ENCODE data around the gene PTPRS.

PTPRS gene

DNA sequence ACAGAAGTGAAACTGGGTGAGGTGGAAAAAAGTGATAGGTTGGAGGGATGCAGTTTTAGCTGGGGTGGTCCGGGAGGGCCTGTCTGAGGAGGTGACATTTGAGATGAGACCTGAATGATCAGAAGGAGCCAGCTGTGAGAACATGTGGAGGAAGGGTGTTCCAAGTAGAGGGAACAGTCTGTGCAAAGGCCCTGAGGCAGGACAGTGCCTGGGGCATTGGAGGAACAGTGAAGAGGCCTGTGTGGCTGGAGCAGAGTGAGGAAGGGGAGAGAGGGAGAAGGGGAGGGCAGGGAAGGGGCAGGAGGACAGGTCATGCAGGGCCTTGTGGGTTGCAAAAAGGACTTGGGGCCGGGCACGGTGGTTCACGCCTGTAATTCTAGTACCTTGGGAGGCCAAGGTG is 36.3 kb upstream of the PTPRS start:
- DNase-seq (ENCODE audit: low read depth, low spot score), result no peak
- POLR2A ChIA-PET, result no interaction called here

DNA sequence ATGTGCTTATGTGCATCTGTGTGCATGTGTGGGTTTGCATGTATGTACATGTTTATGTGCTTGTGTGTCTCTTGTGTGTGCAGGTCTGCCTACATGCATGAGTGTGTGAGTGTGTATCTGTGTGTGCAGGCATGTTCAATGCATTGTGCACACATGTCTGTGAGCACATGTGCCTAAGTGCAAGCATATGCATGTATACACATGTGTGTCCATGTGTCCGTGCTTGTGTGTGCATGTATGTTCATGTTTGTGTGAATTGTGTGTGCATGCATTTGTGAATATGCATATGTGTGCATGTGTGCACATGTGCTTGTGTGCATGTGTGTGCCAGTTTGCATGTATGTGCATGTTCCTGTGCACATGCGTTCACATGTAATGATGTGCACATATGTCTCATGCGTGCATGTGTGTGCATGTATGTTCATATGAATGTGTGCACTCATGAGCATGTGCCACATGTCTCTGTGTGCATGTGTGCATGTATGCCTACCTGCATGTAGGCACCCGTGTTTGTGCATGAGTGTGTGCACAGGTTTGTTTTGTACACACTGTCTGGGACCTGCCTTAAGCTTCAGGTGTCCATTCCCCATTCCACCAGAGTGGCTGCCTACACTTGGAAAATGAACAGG is 32.1 kb upstream of the PTPRS start:
- no peak overlapping the region for H3K4me3 ChIP-seq (ENCODE audit: low read depth, low read length)
- TF ChIP-seq, protein P1, sequence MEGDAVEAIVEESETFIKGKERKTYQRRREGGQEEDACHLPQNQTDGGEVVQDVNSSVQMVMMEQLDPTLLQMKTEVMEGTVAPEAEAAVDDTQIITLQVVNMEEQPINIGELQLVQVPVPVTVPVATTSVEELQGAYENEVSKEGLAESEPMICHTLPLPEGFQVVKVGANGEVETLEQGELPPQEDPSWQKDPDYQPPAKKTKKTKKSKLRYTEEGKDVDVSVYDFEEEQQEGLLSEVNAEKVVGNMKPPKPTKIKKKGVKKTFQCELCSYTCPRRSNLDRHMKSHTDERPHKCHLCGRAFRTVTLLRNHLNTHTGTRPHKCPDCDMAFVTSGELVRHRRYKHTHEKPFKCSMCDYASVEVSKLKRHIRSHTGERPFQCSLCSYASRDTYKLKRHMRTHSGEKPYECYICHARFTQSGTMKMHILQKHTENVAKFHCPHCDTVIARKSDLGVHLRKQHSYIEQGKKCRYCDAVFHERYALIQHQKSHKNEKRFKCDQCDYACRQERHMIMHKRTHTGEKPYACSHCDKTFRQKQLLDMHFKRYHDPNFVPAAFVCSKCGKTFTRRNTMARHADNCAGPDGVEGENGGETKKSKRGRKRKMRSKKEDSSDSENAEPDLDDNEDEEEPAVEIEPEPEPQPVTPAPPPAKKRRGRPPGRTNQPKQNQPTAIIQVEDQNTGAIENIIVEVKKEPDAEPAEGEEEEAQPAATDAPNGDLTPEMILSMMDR (IDR thresholded peaks at IDR 0.05; ENCODE audit: insufficient read depth, low read length, missing control alignments), result no peak
- DNase-seq (ENCODE audit: low read depth, low spot score), result no peak
- ChIA-PET CTCF (no interaction called here), POLR2A (no interaction called here)

More for the DNA sequence above, 36.3 kb upstream of the PTPRS start:
- CTCF ChIA-PET, result interaction anchor here (0.7 kb wide), 1 partner anchor 8 kb away, joined by 3 read pairs; no protein-coding TSS in a partner anchor
- TF ChIP-seq, protein P1 (IDR thresholded peaks at IDR 0.05; ENCODE audit: insufficient read depth, low read length, missing control alignments), result no peak
- no peak overlapping the region for H3K4me3 ChIP-seq (ENCODE audit: low read depth, low read length)

DNA sequence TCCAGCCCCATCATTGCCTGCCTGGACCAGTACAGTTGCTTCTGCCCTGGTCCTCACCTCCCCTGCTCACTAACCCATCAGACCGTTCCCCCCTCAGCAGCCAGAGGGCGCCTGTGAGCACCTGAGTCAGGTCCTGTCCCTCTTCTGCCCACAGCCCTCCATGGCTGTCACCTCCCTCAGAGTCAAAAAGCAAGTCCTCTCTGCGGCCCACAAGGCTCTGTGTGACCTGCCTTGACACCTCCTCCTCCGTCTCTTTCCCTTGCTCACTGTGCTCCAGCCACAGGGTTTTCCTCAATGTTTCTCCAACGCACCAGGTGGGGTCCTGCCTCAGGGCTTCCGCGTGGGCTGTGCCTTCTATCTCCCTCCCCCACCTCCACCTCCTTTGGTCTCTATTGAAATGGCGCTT is 29.4 kb upstream of the PTPRS start:
- no peak overlapping the region for H3K4me3 ChIP-seq (ENCODE audit: low read depth, low read length)
- DNase-seq (ENCODE audit: low read depth, low spot score), result no peak
- POLR2A ChIA-PET, result no interaction called here
- TF ChIP-seq, protein P1 (IDR thresholded peaks at IDR 0.05; ENCODE audit: insufficient read depth, low read length, missing control alignments), result peak; percentile 69
- CTCF ChIA-PET, result interaction anchor here (1.0 kb wide), 1 partner anchor 8 kb away, joined by 3 read pairs; no protein-coding TSS in a partner anchor

DNA sequence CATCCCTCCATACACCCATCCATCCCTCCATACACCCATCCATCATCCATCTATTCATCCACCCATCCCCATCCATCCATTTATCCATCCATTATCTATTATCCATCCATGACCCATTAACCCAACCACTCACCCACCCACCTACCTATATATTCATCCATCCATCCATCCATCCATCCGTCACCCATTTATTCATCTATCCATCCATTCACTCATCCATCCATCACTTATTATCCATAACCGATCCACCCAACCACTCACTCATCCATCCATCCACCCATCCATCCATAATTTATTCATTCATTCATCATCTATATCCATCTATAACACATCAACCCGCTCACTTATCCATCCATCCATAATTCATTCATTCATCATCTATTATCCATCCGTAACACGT is 28.7 kb upstream of the PTPRS start:
- no peak overlapping the region for H3K4me3 ChIP-seq (ENCODE audit: low read depth, low read length)
- POLR2A ChIA-PET, result no interaction called here
- CTCF ChIA-PET, result interaction anchor here (0.6 kb wide), 1 partner anchor 8 kb away, joined by 3 read pairs; no protein-coding TSS in a partner anchor
- DNase-seq (ENCODE audit: low read depth, low spot score), result no peak
- TF ChIP-seq, protein P1 (IDR thresholded peaks at IDR 0.05; ENCODE audit: insufficient read depth, low read length, missing control alignments), result no peak

DNA sequence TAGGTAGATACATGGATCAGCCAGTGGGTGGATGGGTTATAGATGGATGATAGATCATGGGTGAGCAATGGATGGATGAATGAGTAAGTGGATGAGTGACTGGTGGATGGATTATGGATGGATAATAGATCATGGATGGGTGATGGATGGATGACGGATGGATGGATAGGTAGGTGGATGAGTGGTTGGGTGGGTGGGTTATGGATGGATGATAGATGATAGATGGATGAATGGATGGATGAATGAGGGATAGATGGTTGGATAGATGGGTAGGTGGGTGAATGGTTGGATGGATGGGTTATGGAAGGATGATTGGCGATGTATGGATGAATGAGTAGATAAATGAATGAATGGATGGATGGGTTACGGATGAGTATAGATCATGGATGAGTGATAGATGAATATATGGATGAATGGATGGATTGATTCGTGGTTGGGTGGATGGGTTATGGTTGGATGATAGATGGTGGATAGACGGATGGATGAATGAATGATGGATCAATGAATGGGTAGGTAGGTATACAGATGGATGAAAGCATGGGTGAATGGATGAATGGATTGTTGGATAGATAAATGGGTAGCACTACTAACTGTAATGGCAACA is 27.0 kb upstream of the PTPRS start:
- CTCF ChIA-PET, result no interaction called here
- POLR2A ChIA-PET, result no interaction called here
- TF ChIP-seq, protein P1 (IDR thresholded peaks at IDR 0.05; ENCODE audit: insufficient read depth, low read length, missing control alignments), result no peak
- no peak for DNase-seq (ENCODE audit: low read depth, low spot score)
- no peak overlapping the region for H3K4me3 ChIP-seq (ENCODE audit: low read depth, low read length)

DNA sequence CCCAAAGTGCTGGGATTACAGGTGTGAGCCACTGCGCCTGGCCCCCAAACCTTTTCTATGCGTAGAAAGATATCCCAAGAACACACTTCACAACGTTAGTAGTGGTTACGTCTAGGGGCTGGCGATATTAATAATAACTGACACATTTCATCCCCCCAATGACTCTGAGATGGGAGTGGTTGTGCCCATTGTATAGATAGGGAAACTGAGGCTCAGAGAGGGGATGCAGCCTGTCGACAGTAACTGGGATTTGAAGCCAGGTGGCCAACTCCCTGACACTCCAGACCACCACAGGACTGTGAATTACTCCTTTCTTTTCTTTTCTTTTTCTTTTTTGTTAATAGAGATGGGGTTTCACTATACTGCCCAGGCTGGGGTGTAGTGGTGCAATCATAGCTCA is 25.3 kb upstream of the PTPRS start:
- H3K4me3 ChIP-seq (ENCODE audit: low read depth, low read length), result no peak overlapping the region
- CTCF ChIA-PET, result interaction anchor here (0.7 kb wide), 1 partner anchor 146 kb away, joined by 3 read pairs; no protein-coding TSS in a partner anchor
- POLR2A ChIA-PET, result no interaction called here
- DNase-seq (ENCODE audit: low read depth, low spot score), result no peak
- TF ChIP-seq, protein P1 (IDR thresholded peaks at IDR 0.05; ENCODE audit: insufficient read depth, low read length, missing control alignments), result no peak
